ENCODE results near the gene ATP8A1.
"Not testable (repeated sequence)": the region's sequence is repeated elsewhere in the genome, so short reads cannot be mapped to it uniquely, and the experiment has no call there.

ATP8A1 gene

GRCh38 chr4:42656944-42657792 is at the start of gene ATP8A1:
Gene ATP8A1 (minus strand): TSS chr4:42657105. CDS start chr4:42656873, 232 bp downstream.
- in situ Hi-C loops (cut with MboI; ENCODE audit: low sequenced_read_pairs) = no loop called here

- in situ Hi-C loops (cut with MboI; ENCODE audit: low sequenced_read_pairs) = no loop called here
These were observed 49.2 kb upstream of the ATP8A1 start for GRCh38 chr4:42706086-42706485.

- in situ Hi-C loops (cut with MboI; ENCODE audit: low sequenced_read_pairs) = no loop called here
These were observed 46.9 kb upstream of the ATP8A1 start for GRCh38 chr4:42703813-42704212.

GRCh38 chr4:42702895-42703294 is 46.0 kb upstream of the ATP8A1 start:
- in situ Hi-C loops (cut with MboI; ENCODE audit: low sequenced_read_pairs) = no loop called here

- in situ Hi-C loops (cut with MboI; ENCODE audit: low sequenced_read_pairs) = not testable (repeated sequence)
These were observed 44.9 kb upstream of the ATP8A1 start for GRCh38 chr4:42701780-42702179.

- in situ Hi-C loops (cut with MboI; ENCODE audit: low sequenced_read_pairs) = no loop called here
These were observed 33.6 kb upstream of the ATP8A1 start for GRCh38 chr4:42690537-42690936.

GRCh38 chr4:42683393-42683792 is 26.5 kb upstream of the ATP8A1 start:
- in situ Hi-C loops (cut with MboI; ENCODE audit: low sequenced_read_pairs) = no loop called here

- in situ Hi-C loops (cut with MboI; ENCODE audit: low sequenced_read_pairs) = no loop called here
These were observed 21.6 kb upstream of the ATP8A1 start for GRCh38 chr4:42678512-42678911.

- in situ Hi-C loops (cut with MboI; ENCODE audit: low sequenced_read_pairs) = no loop called here
These were observed 19.4 kb upstream of the ATP8A1 start for GRCh38 chr4:42676066-42676951.

- in situ Hi-C loops (cut with MboI; ENCODE audit: low sequenced_read_pairs) = no loop called here
These were observed 16.1 kb upstream of the ATP8A1 start for GRCh38 chr4:42673082-42673425.

GRCh38 chr4:42672359-42673081 is 15.6 kb upstream of the ATP8A1 start:
- in situ Hi-C loops (cut with MboI; ENCODE audit: low sequenced_read_pairs) = no loop called here

- in situ Hi-C loops (cut with MboI; ENCODE audit: low sequenced_read_pairs) = no loop called here
These were observed 14.7 kb upstream of the ATP8A1 start for GRCh38 chr4:42671431-42672194.

- in situ Hi-C loops (cut with MboI; ENCODE audit: low sequenced_read_pairs) = no loop called here
These were observed 1.4 kb upstream of the ATP8A1 start for GRCh38 chr4:42658261-42658660.

GRCh38 chr4:42656679-42656943 is 294 bp downstream of the ATP8A1 start:
- in situ Hi-C loops (cut with MboI; ENCODE audit: low sequenced_read_pairs) = no loop called here

- in situ Hi-C loops (cut with MboI; ENCODE audit: low sequenced_read_pairs) = no loop called here
These were observed 805 bp downstream of the ATP8A1 start for GRCh38 chr4:42655921-42656678.

GRCh38 chr4:42655269-42655637 is 1.7 kb downstream of the ATP8A1 start:
- in situ Hi-C loops (cut with MboI; ENCODE audit: low sequenced_read_pairs) = no loop called here

- in situ Hi-C loops (cut with MboI; ENCODE audit: low sequenced_read_pairs) = no loop called here
These were observed 2.2 kb downstream of the ATP8A1 start for GRCh38 chr4:42654631-42655268.

- in situ Hi-C loops (cut with MboI; ENCODE audit: low sequenced_read_pairs) = no loop called here
These were observed 3.0 kb downstream of the ATP8A1 start for GRCh38 chr4:42653626-42654560.
